ENCODE measurements around the gene RPH3AL.

DNA sequence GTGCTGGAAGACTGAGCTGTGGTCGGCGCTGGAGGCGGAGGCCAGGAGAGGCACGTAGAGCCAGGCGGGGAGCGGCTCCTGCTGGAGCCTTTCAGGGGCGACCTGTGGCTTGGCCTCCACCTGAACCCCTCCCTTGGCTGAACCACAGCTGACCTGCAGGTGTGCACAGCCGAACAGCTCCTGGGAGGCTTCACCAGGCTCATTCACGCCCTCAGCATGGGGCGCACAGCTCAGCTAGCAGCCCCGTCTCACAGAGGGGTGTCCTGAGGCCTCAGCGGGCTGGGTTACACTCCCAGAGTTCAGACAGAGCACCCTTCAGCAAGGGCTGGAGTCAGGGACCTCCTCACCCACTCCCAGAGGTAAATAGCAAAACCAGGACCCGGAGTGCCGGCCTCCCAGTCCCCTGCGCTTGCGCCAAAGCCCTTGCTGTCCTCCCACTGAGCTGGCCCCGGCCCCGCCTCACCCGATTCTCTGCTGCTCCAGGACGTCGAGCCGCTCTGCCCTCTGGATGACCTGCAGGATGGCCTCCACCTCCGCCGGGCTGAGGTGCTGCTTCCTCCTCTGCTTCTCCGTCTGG lies 31.7 kb downstream of the RPH3AL start:
- TF ChIP-seq, protein P1, sequence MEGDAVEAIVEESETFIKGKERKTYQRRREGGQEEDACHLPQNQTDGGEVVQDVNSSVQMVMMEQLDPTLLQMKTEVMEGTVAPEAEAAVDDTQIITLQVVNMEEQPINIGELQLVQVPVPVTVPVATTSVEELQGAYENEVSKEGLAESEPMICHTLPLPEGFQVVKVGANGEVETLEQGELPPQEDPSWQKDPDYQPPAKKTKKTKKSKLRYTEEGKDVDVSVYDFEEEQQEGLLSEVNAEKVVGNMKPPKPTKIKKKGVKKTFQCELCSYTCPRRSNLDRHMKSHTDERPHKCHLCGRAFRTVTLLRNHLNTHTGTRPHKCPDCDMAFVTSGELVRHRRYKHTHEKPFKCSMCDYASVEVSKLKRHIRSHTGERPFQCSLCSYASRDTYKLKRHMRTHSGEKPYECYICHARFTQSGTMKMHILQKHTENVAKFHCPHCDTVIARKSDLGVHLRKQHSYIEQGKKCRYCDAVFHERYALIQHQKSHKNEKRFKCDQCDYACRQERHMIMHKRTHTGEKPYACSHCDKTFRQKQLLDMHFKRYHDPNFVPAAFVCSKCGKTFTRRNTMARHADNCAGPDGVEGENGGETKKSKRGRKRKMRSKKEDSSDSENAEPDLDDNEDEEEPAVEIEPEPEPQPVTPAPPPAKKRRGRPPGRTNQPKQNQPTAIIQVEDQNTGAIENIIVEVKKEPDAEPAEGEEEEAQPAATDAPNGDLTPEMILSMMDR (IDR thresholded peaks at IDR 0.05) = no peak
- TF ChIP-seq POLR2A (IDR thresholded peaks at IDR 0.05) = no peak
